ENCODE measurements around the gene UBE2L6. TPM values are rescaled to one million over a fixed set of nuclear protein-coding genes. Genes with fewer than 3 reads are reported as not detected.

The UBE2L6 gene
- total RNA-seq, result 10 to 100 TPM; 28.3 to 87.9 (median 84.2) TPM

DNA sequence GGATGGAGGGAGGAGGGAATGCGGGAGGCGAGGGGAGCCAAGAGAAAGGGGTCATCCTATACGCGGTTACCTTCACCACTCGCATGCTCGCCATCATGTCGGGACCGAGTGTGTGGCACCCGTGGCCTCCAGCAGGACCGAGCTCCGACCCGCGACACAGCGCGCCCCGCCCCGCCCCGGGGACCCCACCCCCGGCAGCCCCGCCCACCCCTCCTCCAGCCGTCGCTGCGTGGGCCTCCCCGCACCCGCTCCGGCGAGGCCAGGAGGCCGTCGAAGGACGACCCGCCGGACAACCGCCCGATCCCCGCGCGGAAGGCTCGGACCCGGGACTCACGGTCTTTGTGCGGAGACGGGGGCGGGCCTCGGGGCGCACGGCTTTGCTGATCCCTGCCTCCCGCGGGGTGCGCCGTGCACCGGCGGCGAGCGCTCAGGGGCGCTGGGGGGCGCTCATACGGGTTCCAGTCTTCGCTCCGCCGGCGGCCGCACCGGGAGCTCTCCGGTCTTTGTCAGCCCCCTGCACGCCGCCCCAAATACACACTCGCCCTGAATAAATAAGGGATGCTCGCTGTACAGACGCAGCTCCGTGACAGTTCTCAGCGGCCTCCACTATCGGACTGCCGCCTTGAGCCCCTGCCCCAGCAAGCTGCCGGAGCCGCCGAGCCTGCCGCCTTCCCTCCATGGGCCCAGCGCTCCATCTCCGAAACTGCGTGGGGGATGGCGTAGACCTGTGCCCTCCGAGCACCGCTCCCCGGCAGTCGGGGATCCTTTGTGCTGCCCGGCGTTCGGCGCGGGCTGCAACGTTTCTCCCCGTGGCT lies at the start of gene UBE2L6:
Gene UBE2L6 (minus strand): TSS at position 158 of the 815 bp plus-strand sequence. CDS start 61 bp downstream, at position 97.
- no peaks in the 10 kb centered on the region for H3K27me3 ChIP-seq
- TF ChIP-seq, protein P1, sequence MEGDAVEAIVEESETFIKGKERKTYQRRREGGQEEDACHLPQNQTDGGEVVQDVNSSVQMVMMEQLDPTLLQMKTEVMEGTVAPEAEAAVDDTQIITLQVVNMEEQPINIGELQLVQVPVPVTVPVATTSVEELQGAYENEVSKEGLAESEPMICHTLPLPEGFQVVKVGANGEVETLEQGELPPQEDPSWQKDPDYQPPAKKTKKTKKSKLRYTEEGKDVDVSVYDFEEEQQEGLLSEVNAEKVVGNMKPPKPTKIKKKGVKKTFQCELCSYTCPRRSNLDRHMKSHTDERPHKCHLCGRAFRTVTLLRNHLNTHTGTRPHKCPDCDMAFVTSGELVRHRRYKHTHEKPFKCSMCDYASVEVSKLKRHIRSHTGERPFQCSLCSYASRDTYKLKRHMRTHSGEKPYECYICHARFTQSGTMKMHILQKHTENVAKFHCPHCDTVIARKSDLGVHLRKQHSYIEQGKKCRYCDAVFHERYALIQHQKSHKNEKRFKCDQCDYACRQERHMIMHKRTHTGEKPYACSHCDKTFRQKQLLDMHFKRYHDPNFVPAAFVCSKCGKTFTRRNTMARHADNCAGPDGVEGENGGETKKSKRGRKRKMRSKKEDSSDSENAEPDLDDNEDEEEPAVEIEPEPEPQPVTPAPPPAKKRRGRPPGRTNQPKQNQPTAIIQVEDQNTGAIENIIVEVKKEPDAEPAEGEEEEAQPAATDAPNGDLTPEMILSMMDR (IDR thresholded peaks at IDR 0.05), result peak in 2 of 4 experiments; percentile 80 to 98
- peak in 1 of 2 donors; percentile 25 for TF ChIP-seq POLR2A (IDR thresholded peaks at IDR 0.05)
- H3K9me3 ChIP-seq, result no peaks in the 10 kb centered on the region
- H3K4me3 ChIP-seq, result peak within 1 kb of the TSS; percentile 60 to 62
- peak within 1 kb of the TSS; percentile 86 to 88 for H3K27ac ChIP-seq
- H3K4me1 ChIP-seq, result no peaks in the 10 kb centered on the region
- DNase-seq, result peak; percentile 47 to 67
- H3K36me3 ChIP-seq, result no peaks in the 10 kb centered on the region
- intact Hi-C loops (cut with DNase I; ENCODE audit: low total_unique reads), result loop anchor here (5.0 kb wide), 2 partner anchors 35 to 70 kb away; no protein-coding TSS in a partner anchor

DNA sequence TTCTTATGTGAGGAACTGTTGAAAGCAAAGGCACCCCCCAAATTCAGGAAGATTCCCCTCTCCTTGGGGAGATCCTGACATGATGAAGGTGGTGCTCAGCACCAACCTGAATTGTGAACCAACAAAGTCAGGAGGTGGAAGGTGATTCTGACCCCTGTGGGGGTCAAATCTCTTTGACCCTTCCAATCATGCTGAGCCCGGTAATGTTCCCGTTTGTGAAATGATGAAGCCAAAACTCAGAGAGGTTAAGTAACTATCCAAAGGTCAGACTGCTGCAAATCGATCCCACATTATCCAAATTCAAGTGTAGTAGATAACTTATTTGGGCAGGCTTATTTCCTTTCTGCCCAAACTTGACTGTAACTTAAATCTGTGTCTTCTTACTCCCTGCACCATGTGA lies 49.1 kb upstream of the UBE2L6 start:
- Histone ChIP-seq H3K27me3 (no peaks in the 10 kb centered on the region), H3K27ac (no peak overlapping the region), H3K9me3 (no peaks in the 10 kb centered on the region), H3K4me3 (no peak overlapping the region), H3K4me1 (no peaks in the 10 kb centered on the region), H3K36me3 (no peaks in the 10 kb centered on the region)
- no peak for DNase-seq
- TF ChIP-seq, protein P1 (IDR thresholded peaks at IDR 0.05), result no peak
- no peak for TF ChIP-seq POLR2A (IDR thresholded peaks at IDR 0.05)
- intact Hi-C loops (cut with DNase I; ENCODE audit: low total_unique reads), result no loop called here

DNA sequence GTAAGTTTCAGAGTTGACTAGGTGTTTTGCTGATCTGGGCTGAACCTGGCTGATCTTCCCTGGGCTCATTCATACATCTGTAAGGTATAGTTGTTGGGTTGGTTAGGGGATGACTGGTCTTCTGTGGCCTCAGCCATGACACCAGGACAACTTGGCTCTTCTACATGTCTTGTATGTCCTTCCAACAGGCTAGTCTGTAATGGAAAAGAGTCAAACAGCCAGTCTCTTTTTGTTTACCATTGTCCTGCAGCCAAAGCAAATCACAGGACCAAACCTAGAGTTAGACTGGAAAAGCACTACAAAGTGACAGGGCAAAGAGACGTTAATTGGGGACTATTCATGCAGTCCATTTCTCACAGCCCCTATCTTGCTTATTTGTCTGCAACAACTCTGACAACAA lies 47.8 kb upstream of the UBE2L6 start:
- H3K27me3 ChIP-seq, result no peaks in the 10 kb centered on the region
- no peaks in the 10 kb centered on the region for H3K9me3 ChIP-seq
- TF ChIP-seq, protein P1 (IDR thresholded peaks at IDR 0.05), result no peak
- no peak for TF ChIP-seq POLR2A (IDR thresholded peaks at IDR 0.05)
- H3K27ac ChIP-seq, result no peak overlapping the region
- intact Hi-C loops (cut with DNase I; ENCODE audit: low total_unique reads), result no loop called here
- no peaks in the 10 kb centered on the region for H3K36me3 ChIP-seq
- H3K4me1 ChIP-seq, result no peaks in the 10 kb centered on the region
- DNase-seq, result no peak
- H3K4me3 ChIP-seq, result no peak overlapping the region

DNA sequence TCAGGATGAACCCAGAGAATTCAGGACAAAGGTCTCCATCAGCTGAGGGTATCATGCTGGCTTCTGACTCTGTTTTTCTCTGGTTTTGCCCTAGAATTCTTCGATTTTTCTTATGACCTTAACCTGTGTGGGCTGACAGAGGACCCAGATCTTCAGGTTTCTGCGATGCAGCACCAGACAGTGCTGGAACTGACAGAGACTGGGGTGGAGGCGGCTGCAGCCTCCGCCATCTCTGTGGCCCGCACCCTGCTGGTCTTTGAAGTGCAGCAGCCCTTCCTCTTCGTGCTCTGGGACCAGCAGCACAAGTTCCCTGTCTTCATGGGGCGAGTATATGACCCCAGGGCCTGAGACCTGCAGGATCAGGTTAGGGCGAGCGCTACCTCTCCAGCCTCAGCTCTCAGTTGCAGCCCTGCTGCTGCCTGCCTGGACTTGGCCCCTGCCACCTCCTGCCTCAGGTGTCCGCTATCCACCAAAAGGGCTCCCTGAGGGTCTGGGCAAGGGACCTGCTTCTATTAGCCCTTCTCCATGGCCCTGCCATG lies 46.8 kb upstream of the UBE2L6 start:
- H3K4me3 ChIP-seq, result no peak overlapping the region
- no peaks in the 10 kb centered on the region for H3K9me3 ChIP-seq
- no peak for DNase-seq
- no peaks in the 10 kb centered on the region for H3K27me3 ChIP-seq
- no peak overlapping the region for H3K27ac ChIP-seq
- intact Hi-C loops (cut with DNase I; ENCODE audit: low total_unique reads), result no loop called here
- TF ChIP-seq POLR2A (IDR thresholded peaks at IDR 0.05), result no peak
- TF ChIP-seq, protein P1 (IDR thresholded peaks at IDR 0.05), result no peak
- no peaks in the 10 kb centered on the region for H3K36me3 ChIP-seq
- H3K4me1 ChIP-seq, result no peaks in the 10 kb centered on the region

DNA sequence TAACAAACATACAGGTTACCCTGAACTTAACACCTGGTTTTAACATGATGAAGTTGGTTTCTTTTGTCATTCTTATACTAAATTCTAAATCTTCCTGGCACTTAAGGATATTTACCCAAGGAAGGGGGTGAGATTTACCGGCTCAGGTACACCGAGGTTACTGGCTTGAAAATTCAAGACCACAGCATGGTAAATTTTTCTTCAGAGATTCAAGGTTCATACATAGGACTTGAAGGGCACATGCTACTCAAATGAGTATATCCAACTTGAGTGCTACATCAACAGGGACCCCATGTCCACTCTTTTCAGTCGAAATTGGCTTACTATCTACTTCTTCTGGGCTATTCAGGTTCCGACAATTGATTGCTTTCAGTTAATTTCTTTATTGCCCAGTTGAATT lies 42.7 kb upstream of the UBE2L6 start:
- Histone ChIP-seq H3K4me3 (no peak overlapping the region), H3K4me1 (no peaks in the 10 kb centered on the region), H3K27me3 (no peaks in the 10 kb centered on the region), H3K27ac (no peak overlapping the region), H3K36me3 (no peaks in the 10 kb centered on the region), H3K9me3 (no peaks in the 10 kb centered on the region)
- TF ChIP-seq, protein P1 (IDR thresholded peaks at IDR 0.05), result no peak
- no peak for TF ChIP-seq POLR2A (IDR thresholded peaks at IDR 0.05)
- DNase-seq, result no peak
- intact Hi-C loops (cut with DNase I; ENCODE audit: low total_unique reads), result no loop called here

Data from uterus (tissue), 4 donors.